KOPT-K1 (cell line): ENCODE results near the gene TIE1.

ENCODE experiments used
- H3K27ac ChIP-seq: fragments of 200-600 bp; sonication (generic); 2 replicates; pipeline ENCODE4 v1.5.1; 2016; ENCODE audit warnings: antibody characterized with exemption, mild to moderate bottlenecking, low read depth, low read length; ENCODE audit not compliant: poor library complexity, severe bottlenecking
- H3K36me3 ChIP-seq: fragments of 200-600 bp; sonication (generic); 2 replicates; pipeline ENCODE4 v1.5.1; 2017; ENCODE audit warnings: antibody characterized with exemption, mild to moderate bottlenecking, low read length, moderate library complexity; ENCODE audit not compliant: insufficient read depth
- H3K9me3 ChIP-seq: fragments of 200-600 bp; sonication (generic); 2 replicates; pipeline ENCODE4 v1.5.1; 2017; ENCODE audit warnings: antibody characterized with exemption, low read length, mild to moderate bottlenecking; ENCODE audit not compliant: insufficient read depth, poor library complexity, severe bottlenecking

Gene TIE1

GRCh38 chr1:43282220-43283195 is 18.3 kb upstream of the TIE1 start:
- no peaks in the 10 kb centered on the region for H3K36me3 ChIP-seq
- no peaks in the 10 kb centered on the region for H3K9me3 ChIP-seq
- no peak overlapping the region for H3K27ac ChIP-seq

- Histone ChIP-seq H3K36me3 (no peaks in the 10 kb centered on the region), H3K9me3 (no peaks in the 10 kb centered on the region), H3K27ac (no peak overlapping the region)
Observed at GRCh38 chr1:43284065-43284464, 16.7 kb upstream of the TIE1 start.

- H3K9me3 ChIP-seq = no peaks in the 10 kb centered on the region
- H3K36me3 ChIP-seq = no peaks in the 10 kb centered on the region
- no peak overlapping the region for H3K27ac ChIP-seq
Observed at GRCh38 chr1:43284546-43285110, 16.2 kb upstream of the TIE1 start.

GRCh38 chr1:43285269-43285990 is 15.4 kb upstream of the TIE1 start, which contains the start of gene C1orf210:
C1orf210 (minus strand) TSS chr1:43285581; CDS start chr1:43283270, 2,311 bp downstream.
- no peak within 1 kb of the TSS for H3K27ac ChIP-seq
- no peaks in the 10 kb centered on the region for H3K9me3 ChIP-seq
- H3K36me3 ChIP-seq = no peaks in the 10 kb centered on the region

- Histone ChIP-seq H3K27ac (no peak overlapping the region), H3K9me3 (no peaks in the 10 kb centered on the region), H3K36me3 (no peaks in the 10 kb centered on the region)
Observed at GRCh38 chr1:43286115-43286514, 14.7 kb upstream of the TIE1 start.

- no peaks in the 10 kb centered on the region for H3K36me3 ChIP-seq
- H3K27ac ChIP-seq = no peak overlapping the region
- no peaks in the 10 kb centered on the region for H3K9me3 ChIP-seq
Observed at GRCh38 chr1:43286533-43286932, 14.2 kb upstream of the TIE1 start.

GRCh38 chr1:43288058-43288784 is 12.6 kb upstream of the TIE1 start:
- Histone ChIP-seq H3K9me3 (no peaks in the 10 kb centered on the region), H3K36me3 (no peaks in the 10 kb centered on the region), H3K27ac (no peak overlapping the region)

- H3K36me3 ChIP-seq = no peaks in the 10 kb centered on the region
- H3K27ac ChIP-seq = no peak overlapping the region
- no peaks in the 10 kb centered on the region for H3K9me3 ChIP-seq
Observed at GRCh38 chr1:43288785-43289706, 11.7 kb upstream of the TIE1 start.

GRCh38 chr1:43292216-43292615 is 8.6 kb upstream of the TIE1 start:
- Histone ChIP-seq H3K27ac (no peak overlapping the region), H3K9me3 (no peaks in the 10 kb centered on the region), H3K36me3 (no peaks in the 10 kb centered on the region)

GRCh38 chr1:43292679-43293078 is 8.1 kb upstream of the TIE1 start:
- no peaks in the 10 kb centered on the region for H3K36me3 ChIP-seq
- no peaks in the 10 kb centered on the region for H3K9me3 ChIP-seq
- H3K27ac ChIP-seq = no peak overlapping the region

GRCh38 chr1:43293176-43293575 is 7.6 kb upstream of the TIE1 start:
- H3K27ac ChIP-seq = no peak overlapping the region
- no peaks in the 10 kb centered on the region for H3K36me3 ChIP-seq
- H3K9me3 ChIP-seq = no peaks in the 10 kb centered on the region

- Histone ChIP-seq H3K9me3 (no peaks in the 10 kb centered on the region), H3K27ac (no peak overlapping the region), H3K36me3 (no peaks in the 10 kb centered on the region)
Observed at GRCh38 chr1:43293896-43294760, 6.7 kb upstream of the TIE1 start.

- no peak overlapping the region for H3K27ac ChIP-seq
- no peaks in the 10 kb centered on the region for H3K36me3 ChIP-seq
- H3K9me3 ChIP-seq = no peaks in the 10 kb centered on the region
Observed at GRCh38 chr1:43294761-43295160, 6.0 kb upstream of the TIE1 start.
